GM19324 (cell line): ENCODE data around the gene RIT2.

Experiments used
- ATAC-seq: cut with Tn5 transposase; IDR thresholded peaks from one replicate; pipeline ENCODE4 v1.9.1; 2021; ENCODE audit warnings: mild to moderate bottlenecking, moderate library complexity; ENCODE audit not compliant: unreplicated experiment, low FRiP score

RIT2 gene

GRCh38 chr18:42941021-42941420 lies 174.5 kb downstream of the RIT2 start:
- ATAC-seq, result no peak

DNA sequence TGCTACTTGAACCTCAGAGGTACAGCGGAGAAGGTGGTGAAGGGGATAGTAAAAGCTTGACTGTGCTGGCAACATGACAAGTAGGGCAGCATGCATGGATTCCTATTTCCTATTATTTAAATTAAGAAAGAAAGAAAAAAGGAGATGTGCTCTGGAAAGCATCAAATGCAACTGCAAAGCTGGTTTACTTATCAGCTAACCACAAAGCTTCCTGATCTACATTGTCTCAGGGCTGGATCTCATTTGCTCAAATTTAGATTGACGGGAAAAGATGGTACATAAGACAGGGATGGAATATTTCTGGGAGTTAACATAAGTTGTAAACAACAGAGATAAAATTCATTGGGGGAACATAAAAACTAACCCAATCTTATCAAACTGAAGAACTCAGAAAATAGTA lies 178.0 kb downstream of the RIT2 start:
- ATAC-seq, result no peak

GRCh38 chr18:42936289-42936688 lies 179.2 kb downstream of the RIT2 start:
- peak; percentile 49 for ATAC-seq

GRCh38 chr18:42931491-42931890 lies 184.0 kb downstream of the RIT2 start:
- ATAC-seq, result no peak

DNA sequence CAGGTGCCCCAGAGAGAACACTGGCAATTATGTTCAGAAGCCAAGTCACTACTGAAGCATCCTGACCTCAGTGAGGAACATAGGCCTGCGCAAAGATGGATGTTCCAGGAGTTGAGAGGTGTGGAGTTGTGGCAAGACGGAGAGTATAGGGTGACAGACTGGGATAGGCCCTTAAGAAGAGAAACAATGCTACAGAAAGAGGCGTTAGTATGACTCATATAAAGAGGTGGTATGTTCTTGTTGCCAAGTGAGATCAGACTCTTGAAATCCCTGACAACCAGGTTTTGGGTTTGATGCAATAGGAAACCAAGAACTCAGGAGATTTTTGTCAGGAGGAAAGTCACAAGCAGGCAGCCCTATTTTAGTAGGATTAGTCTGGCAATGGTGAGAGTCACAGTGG lies 185.6 kb downstream of the RIT2 start:
- no peak for ATAC-seq

- ATAC-seq, result no peak
Measured at GRCh38 chr18:42929181-42929580, 186.3 kb downstream of the RIT2 start.

DNA sequence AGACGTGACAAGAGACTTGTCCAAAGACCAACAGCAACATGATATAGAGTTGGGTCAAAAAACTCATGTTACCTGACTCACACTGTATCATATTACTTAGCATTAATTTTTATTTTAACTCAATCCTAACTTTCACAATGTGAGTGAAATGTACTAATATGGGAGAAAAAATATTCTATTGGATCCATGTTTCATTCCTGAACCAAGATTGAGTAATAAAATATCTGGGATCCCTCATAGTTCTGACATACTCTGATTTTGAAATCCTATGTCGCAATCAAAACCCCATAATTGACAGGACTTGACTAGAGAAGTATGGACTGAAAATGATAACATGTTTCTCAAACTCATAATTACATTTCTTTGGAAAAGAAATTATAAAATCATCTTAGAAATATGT lies 190.4 kb downstream of the RIT2 start:
- no peak for ATAC-seq

DNA sequence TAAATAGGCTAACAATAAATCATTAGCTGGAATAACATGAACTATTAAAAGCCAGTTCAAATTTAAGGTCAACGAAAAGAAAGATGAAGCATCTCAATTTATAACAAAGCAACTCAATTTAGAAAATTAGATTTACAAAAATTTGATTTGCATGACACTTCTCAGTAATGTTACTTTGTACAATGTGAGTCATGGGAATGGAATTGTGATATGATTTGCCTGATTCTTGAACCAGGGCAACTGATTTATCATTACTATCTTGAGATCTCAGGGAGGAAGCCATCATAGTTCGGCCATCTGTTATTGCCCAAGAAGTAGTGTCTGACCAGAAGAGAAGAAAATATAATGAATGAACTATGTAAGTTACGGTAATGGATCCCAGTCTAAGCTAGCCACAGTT lies 193.1 kb downstream of the RIT2 start:
- no peak for ATAC-seq

GRCh38 chr18:42921226-42921737 lies 194.2 kb downstream of the RIT2 start:
- ATAC-seq, result no peak

DNA sequence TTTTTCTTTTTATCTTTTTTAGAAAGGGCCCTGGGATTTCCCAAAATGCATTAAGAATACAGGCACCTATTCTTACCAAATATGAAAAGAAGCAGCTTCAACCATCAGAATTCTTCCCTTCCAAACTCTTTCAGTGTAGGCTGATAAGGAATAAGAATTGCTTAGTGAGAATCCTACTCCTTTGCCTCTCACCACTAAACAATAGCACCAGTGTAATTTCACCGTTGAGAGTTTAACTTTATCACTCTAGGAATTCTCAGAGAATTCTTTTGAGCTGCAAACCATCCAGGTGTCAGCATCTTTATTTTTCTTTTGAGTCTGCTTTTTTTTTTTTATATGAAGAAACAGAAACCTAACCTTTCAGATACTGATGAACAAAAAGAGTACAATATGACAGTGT lies 194.9 kb downstream of the RIT2 start:
- no peak for ATAC-seq

DNA sequence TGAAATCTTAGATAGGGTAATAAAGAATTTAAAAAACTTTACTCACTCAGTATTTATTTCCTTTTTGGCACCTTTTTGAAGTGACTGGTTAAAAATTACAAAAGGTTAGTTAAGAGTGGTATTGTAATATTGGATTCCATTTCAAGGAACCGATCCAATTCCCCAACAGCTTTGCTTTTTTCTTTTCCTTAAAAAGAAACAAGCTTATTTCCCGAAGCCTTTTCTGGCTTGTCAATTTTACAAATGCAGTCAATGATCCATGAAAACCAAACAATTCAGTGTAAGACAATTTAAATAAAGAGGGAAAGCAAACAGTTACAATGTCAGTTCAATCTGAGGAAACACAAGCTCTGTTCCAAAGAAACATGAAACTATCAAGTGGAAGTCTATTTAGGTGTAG lies 200.2 kb downstream of the RIT2 start:
- no peak for ATAC-seq

DNA sequence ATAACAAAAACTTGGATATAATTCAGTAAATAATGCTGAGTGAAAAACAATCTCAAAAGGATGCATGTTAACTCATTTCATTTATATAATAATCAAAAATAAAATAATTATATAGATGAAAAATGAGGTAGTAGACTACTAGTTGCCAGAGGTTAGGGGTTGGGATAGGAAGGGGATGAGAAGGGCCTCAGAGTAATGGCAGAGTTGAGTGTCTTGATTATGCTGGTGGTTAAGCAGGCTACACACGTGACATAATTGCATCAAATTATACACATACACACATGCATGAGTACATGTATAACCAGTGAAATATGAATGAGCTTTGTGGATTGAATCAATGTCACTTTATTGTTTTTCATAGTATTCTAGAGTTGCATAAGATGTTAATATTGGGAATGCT lies 201.0 kb downstream of the RIT2 start:
- ATAC-seq, result no peak

DNA sequence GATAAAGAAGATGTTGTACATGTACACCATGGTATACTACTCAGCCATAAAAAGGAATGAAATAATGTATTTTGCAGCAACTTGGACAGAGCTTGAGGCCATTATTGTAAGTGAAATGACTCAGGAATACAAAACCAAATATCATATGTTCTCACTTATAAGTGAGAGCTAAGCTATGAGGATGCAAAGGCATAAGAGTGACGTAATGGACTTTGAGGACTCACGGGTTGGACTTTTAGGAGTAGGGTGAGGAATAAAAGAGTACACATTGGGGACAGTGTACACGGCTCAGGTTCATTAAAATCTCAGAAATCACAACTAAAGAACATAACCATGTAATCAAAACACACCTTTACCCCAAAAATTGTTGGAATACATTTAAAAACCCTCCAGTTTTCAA lies 206.4 kb downstream of the RIT2 start:
- ATAC-seq, result no peak

DNA sequence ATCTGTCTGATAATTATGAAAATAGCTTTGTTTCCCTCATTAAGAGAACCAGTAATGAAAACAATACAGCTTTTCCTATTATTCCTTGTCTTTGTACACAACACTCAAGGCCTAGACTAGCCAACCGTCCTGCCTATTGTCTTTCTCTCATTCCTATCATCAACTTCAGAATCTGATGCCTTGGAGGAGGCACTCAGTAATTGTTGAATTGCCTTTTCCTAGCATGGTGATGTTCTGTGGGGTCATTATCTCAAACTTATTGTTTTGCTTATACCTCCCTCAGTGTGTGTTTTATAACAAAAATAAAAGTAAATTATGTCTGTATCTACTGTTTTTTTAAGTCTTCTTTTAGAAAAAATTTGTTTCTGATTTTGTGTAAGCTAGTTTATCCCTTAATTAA lies 208.7 kb downstream of the RIT2 start:
- no peak for ATAC-seq

GRCh38 chr18:42901161-42901560 lies 214.3 kb downstream of the RIT2 start:
- no peak for ATAC-seq

- no peak for ATAC-seq
Measured at GRCh38 chr18:42893977-42894376, 221.5 kb downstream of the RIT2 start.

DNA sequence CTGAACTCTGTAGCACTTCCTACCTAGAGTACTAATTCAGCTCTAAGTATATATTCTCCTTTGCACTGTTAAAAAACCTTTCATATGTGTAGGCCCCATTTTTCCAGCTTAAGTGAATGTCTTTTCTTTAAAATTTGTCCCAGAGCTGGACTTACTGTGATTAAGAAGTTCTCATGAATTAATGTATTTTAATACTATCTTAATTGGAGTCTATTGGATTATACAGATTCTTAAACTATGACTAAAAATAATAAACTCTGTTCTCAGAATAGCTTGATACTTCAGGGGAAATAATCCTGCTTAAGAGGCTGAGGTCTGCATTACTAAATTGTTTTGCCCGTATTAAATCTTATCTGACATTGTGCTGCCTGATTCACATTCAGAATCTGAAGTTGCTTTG lies 223.3 kb downstream of the RIT2 start:
- no peak for ATAC-seq

GRCh38 chr18:42891705-42892104 lies 223.8 kb downstream of the RIT2 start:
- no peak for ATAC-seq

DNA sequence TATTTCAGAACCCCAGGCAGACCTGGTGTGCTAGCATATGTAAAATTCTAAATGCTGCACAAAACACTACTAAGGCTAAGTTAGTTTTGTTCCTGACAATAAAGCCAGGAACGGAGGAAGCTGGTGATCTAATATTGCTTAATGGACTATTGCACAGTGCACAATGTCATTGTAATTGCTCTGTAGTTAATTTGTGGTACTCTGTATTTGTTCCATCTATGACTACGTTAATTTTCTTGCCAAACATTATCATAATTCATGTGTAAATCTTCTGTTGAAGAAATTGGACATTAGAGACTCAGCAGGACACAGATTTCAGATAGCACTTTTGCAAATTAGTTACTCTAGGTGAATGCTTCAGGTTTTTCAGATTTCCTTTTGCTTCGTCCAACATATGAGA lies 232.3 kb downstream of the RIT2 start:
- no peak for ATAC-seq

- no peak for ATAC-seq
Measured at GRCh38 chr18:42882122-42882521, 233.4 kb downstream of the RIT2 start.

- ATAC-seq, result no peak
Measured at GRCh38 chr18:42872838-42873237, 242.6 kb downstream of the RIT2 start.

DNA sequence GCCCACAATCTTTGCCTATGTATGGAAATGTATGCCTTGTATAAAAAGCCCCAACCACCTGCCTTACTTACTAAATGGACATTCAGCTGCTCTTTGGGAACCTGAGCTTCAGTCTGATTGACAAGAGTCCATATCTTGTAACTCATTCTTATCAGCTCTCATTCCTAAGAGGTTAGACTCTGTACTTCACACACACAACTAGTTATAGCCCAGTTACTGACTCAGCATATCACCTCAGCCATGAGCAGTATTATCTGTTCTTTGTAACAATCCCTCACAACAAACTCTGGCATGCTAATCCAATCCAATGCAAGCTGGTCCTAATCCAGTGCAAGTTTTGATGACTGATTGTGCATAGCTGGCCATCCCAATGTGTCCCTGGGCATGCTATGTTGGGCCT lies 250.6 kb downstream of the RIT2 start:
- no peak for ATAC-seq

DNA sequence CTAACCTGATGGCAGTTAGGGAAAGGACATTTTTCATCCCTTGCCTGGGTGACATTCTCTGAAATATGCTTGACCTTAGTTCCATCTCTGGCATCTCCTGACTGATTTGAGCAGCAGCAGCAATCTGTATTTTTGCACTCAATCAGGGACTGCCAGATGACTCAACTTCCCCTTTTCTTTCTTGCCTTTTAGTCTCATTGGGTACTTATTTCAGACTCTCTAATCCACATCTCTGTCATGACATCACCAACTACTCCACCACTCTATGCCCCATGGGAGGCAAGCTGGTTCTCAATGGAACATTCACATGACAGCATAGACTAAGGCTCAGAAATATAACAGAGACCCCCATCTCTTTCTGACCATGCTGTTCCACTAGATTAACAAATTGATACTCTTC lies 254.2 kb downstream of the RIT2 start:
- no peak for ATAC-seq
